Subcutaneous adipose tissue (tissue), 4 donors: ENCODE results near the gene CYP51A1. TPM values are rescaled to one million over a fixed set of nuclear protein-coding genes. Genes with fewer than 3 reads are reported as not detected.

Source experiments
- CTCF ChIP-seq: fragments of 450-650 bp; IDR thresholded peaks from one replicate; pipeline ENCODE4 v1.5.1; 2016; ENCODE audit warnings: low read depth, mild to moderate bottlenecking, control low read depth, antibody characterized with exemption, moderate library complexity
- total RNA-seq, 4 donors: library from RNA; depleted of rRNA; stranded (reverse); fragments of >200 nt; gene quantifications; one replicate each; pipeline ENCODE4 v1.1.0, GENCODE V29; 2016

The CYP51A1 gene
- total RNA-seq, 4 donors from 2014 or later: 20.9 to 76.8 (median 33.7) TPM

GRCh38 chr7:92110857-92111256 lies 23.4 kb downstream of the CYP51A1 start:
- TF ChIP-seq CTCF: no peak

GRCh38 chr7:92108821-92109220 lies 25.5 kb downstream of the CYP51A1 start:
- TF ChIP-seq CTCF: no peak

- TF ChIP-seq CTCF: no peak
Measured at GRCh38 chr7:92100534-92100933, 33.7 kb downstream of the CYP51A1 start.

- TF ChIP-seq CTCF: no peak
Measured at GRCh38 chr7:92095380-92095779, 38.9 kb downstream of the CYP51A1 start.

- no peak for TF ChIP-seq CTCF
Measured at GRCh38 chr7:92092210-92092609, 42.1 kb downstream of the CYP51A1 start.

GRCh38 chr7:92088266-92088665 lies 46.0 kb downstream of the CYP51A1 start:
- no peak for TF ChIP-seq CTCF

GRCh38 chr7:92076509-92076908 lies 57.8 kb downstream of the CYP51A1 start:
- no peak for TF ChIP-seq CTCF
